ENCODE results near the gene UBTD2. TPM values are rescaled to one million over a fixed set of nuclear protein-coding genes. Genes with fewer than 3 reads are reported as not detected.

The UBTD2 gene
- total RNA-seq, 4 donors from 2014 or later, result 21.6 to 38.2 (median 25.2) TPM

GRCh38 chr5:172173564-172174153 is 109.9 kb downstream of the UBTD2 start:
- H3K4me3 ChIP-seq, result peak overlapping the region in 1 of 4 donors; percentile 40
- peaks cover 2 to 36% (median 13%) of the 10 kb centered on the region in 4 donors for H3K4me1 ChIP-seq
- H3K27me3 ChIP-seq, result no peaks in the 10 kb centered on the region
- no peaks in the 10 kb centered on the region for H3K9me3 ChIP-seq
- TF ChIP-seq, protein P1, sequence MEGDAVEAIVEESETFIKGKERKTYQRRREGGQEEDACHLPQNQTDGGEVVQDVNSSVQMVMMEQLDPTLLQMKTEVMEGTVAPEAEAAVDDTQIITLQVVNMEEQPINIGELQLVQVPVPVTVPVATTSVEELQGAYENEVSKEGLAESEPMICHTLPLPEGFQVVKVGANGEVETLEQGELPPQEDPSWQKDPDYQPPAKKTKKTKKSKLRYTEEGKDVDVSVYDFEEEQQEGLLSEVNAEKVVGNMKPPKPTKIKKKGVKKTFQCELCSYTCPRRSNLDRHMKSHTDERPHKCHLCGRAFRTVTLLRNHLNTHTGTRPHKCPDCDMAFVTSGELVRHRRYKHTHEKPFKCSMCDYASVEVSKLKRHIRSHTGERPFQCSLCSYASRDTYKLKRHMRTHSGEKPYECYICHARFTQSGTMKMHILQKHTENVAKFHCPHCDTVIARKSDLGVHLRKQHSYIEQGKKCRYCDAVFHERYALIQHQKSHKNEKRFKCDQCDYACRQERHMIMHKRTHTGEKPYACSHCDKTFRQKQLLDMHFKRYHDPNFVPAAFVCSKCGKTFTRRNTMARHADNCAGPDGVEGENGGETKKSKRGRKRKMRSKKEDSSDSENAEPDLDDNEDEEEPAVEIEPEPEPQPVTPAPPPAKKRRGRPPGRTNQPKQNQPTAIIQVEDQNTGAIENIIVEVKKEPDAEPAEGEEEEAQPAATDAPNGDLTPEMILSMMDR (IDR thresholded peaks at IDR 0.05), result no peak
- no peak for TF ChIP-seq POLR2A (IDR thresholded peaks at IDR 0.05)
- DNase-seq, result no peak
- H3K27ac ChIP-seq, result peak overlapping the region; percentile 11 to 93 (median 57)
- no peaks in the 10 kb centered on the region for H3K36me3 ChIP-seq

DNA sequence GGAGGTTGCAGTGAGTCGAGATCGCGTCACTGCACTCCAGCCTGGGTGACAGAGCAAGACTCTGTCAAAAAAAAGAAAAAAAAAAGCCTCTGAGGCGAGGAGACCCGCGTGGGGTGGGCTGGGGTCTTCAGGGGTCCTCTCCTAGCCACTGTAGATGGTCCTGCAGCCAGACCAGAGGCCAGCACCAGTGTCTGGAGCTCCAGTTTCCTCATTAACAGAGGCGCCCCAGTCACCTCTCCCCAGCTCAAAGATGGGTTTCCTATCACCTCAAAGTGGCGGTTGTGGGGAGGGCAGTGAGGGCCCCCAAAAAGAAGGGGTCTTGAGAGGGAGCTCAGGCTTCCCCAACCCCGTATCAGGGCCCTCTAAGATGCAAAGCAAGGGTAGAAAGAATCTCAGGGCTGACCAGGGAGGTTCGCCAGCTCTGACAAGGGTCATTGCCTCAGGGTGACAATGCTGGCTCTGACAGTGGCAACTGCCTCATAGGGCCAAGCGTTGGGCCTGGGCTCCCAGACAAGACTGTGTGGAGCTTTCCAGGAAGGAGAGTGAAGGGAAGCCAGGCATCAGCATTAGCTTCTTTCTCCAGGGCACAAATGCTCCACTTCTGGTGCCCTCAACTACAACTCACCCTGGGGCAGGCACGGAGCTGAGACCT is 110.5 kb downstream of the UBTD2 start:
- no peaks in the 10 kb centered on the region for H3K27me3 ChIP-seq
- peak overlapping the region in 2 of 4 donors; percentile 74 to 93 for H3K27ac ChIP-seq
- no peaks in the 10 kb centered on the region for H3K9me3 ChIP-seq
- no peak overlapping the region for H3K4me3 ChIP-seq
- no peaks in the 10 kb centered on the region for H3K36me3 ChIP-seq
- H3K4me1 ChIP-seq, result peaks cover 2 to 30% (median 16%) of the 10 kb centered on the region in 4 donors
- TF ChIP-seq POLR2A (IDR thresholded peaks at IDR 0.05), result no peak
- TF ChIP-seq, protein P1 (IDR thresholded peaks at IDR 0.05), result no peak
- DNase-seq, result no peak

- H3K4me1 ChIP-seq, result peaks cover 2 to 25% (median 13%) of the 10 kb centered on the region in 4 donors
- H3K27ac ChIP-seq, result no peak overlapping the region
- H3K4me3 ChIP-seq, result no peak overlapping the region
- DNase-seq, result no peak
- TF ChIP-seq POLR2A (IDR thresholded peaks at IDR 0.05), result no peak
- TF ChIP-seq, protein P1 (IDR thresholded peaks at IDR 0.05), result no peak
- H3K36me3 ChIP-seq, result no peaks in the 10 kb centered on the region
- H3K9me3 ChIP-seq, result no peaks in the 10 kb centered on the region
- no peaks in the 10 kb centered on the region for H3K27me3 ChIP-seq
Measured at GRCh38 chr5:172171118-172171517, 112.4 kb downstream of the UBTD2 start.

DNA sequence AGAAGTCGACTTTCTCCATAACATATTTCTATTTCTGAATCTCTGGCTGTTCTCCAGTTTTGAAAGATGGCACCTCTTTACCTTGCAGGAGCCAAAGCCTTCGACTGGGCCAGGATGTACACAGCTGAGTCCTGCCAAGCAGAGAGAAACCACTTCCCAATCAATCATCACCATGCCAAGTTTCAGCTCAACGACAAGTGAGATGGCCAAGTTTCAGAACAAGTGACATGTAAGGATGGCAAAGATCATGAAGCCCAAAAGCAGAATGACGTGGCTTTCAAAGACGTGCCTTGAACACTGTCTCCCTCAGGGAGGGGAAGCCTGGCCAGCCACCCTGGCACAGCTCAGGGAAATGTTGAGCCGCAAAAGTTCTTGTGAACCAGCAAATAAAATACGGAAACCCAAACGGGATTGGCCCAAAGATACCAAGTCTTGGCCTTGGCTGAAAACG is 113.3 kb downstream of the UBTD2 start:
- H3K9me3 ChIP-seq, result no peaks in the 10 kb centered on the region
- TF ChIP-seq POLR2A (IDR thresholded peaks at IDR 0.05), result no peak
- TF ChIP-seq, protein P1 (IDR thresholded peaks at IDR 0.05), result no peak
- H3K36me3 ChIP-seq, result no peaks in the 10 kb centered on the region
- H3K27ac ChIP-seq, result no peak overlapping the region
- H3K4me1 ChIP-seq, result peaks cover 0 to 29% (median 10%) of the 10 kb centered on the region in 4 donors
- no peak for DNase-seq
- H3K27me3 ChIP-seq, result no peaks in the 10 kb centered on the region
- no peak overlapping the region for H3K4me3 ChIP-seq

DNA sequence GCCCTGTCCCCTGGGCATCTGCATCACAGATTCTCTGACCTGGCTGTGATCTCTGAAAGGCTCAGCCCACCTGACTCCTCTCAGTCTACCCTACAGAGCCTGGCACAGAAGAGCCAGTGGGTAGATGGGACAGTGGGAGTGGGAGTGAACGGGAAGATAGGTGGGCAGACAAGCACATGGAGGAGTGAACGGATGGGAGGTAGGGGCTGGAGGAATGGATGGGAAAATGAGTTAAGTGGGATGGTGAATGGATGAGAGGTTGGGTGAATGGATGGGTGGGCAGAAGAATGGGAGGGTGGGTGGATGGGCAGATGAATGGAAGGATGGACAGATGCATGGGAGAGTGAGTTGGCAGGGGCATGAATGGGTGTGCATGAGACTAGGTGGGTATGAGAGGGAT is 114.3 kb downstream of the UBTD2 start:
- no peak for DNase-seq
- no peak overlapping the region for H3K4me3 ChIP-seq
- TF ChIP-seq, protein P1 (IDR thresholded peaks at IDR 0.05), result no peak
- TF ChIP-seq POLR2A (IDR thresholded peaks at IDR 0.05), result no peak
- H3K4me1 ChIP-seq, result peaks cover under 1 to 30% (median 10%) of the 10 kb centered on the region in 4 donors
- H3K27me3 ChIP-seq, result no peaks in the 10 kb centered on the region
- no peaks in the 10 kb centered on the region for H3K9me3 ChIP-seq
- H3K27ac ChIP-seq, result no peak overlapping the region
- H3K36me3 ChIP-seq, result no peaks in the 10 kb centered on the region
